Stimulated activated naive CD8-positive, alpha-beta T cell treated with anti-CD3 and anti-CD28 coated beads, Interleukin-15, amount 100 ng/mL, for 72 hours (primary cell): Measurements from ENCODE around the gene DTX2.
"Not testable (repeated sequence)": the region's sequence is repeated elsewhere in the genome, so short reads cannot be mapped to it uniquely, and the experiment has no call there.

ENCODE experiments used
- ATAC-seq: fragments of 150-1000 bp; cut with Tn5 transposase; 2 replicates; pipeline ENCODE4 v1.10.0; 2021; ENCODE audit warnings: mild to moderate bottlenecking, moderate library complexity
- DNase-seq, 2 donors: peaks; one replicate each; pipeline ENCODE4 v3.0.0; 2021 to 2022
- H3K27ac Mint-ChIP-seq, 2 donors: one replicate each; pipeline ENCODE4 v1.8.0; 2022; ENCODE audit warnings: mild to moderate bottlenecking in 2 of 2, mixed read lengths in 2 of 2, moderate library complexity in 2 of 2
- H3K27me3 Mint-ChIP-seq: one replicate; pipeline ENCODE4 v1.8.0; 2022; ENCODE audit warnings: mixed read lengths
- H3K4me1 Mint-ChIP-seq: one replicate; pipeline ENCODE4 v1.8.0; 2022; ENCODE audit warnings: mild to moderate bottlenecking, mixed read lengths
- H3K4me3 Mint-ChIP-seq, 2 donors: one replicate each; pipeline ENCODE4 v1.8.0; 2022; ENCODE audit warnings: mild to moderate bottlenecking in 2 of 2, mixed read lengths in 2 of 2, moderate library complexity in 1 of 2
- H3K9me3 Mint-ChIP-seq, 2 donors: one replicate each; pipeline ENCODE4 v1.8.0; 2022; ENCODE audit warnings: mixed read lengths in 2 of 2

DTX2 gene

DNA sequence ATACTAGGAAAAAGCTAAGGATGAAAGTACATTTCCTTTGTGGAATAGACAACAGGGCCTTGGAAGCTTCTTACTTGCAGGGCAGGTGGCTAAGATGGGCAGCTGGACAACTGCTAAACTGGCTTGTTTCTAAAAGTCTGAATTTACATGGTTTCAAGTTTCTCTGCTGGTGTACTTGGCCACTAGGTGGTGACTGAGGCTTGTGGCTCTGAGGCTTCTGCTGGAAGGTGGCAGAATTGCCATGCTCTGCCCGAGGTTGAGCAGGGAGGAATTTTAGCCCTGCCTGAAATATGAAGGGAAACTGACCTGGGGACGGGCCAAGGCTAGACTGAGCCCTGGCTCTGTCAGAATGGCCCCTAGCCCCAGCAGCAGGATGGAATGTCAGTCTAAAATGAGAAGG, 23.6 kb upstream of the DTX2 start:
- H3K4me3 Mint-ChIP-seq, H3K27ac Mint-ChIP-seq, H3K9me3 Mint-ChIP-seq, H3K4me1 Mint-ChIP-seq, H3K27me3 Mint-ChIP-seq: not testable (repeated sequence)
- ATAC-seq (peak; percentile 78), DNase-seq (peak; percentile 47 to 60)

DNA sequence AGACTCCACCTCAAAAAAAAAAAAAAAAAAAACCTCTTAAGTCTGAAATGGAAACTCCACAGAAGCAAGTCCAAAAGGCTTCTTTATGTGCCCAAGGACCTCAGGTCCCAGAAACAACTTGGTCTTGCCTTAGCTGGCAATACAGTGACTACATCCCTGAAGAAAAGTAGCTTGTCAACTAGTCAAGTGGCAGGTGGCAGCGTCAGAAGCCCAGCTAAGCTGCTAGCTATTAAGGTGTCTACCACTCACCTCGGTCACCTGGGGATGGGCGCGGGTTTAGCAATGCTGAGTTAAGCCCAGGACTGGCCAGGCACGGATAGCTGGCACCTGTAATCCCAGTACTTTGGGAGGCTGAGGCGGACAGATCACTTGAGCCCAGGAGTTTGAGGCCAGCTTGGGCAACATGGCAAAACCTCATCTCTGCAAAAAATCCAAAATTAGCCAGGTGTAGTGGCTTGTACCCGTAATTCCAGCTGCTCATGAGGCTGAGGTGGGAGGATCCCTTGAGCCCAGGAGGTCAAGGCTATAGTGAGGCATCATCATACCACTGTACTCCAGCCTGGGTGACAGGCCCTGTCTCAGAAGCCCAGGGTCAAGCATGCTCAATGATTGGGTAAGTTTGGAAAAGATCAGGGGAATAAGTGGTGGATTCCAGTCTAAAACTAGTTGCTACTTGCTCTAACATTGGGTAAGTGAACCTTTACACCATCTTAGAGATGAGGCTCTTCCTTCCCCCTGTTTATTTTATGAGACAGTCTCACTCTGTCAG, 22.2 kb upstream of the DTX2 start:
- H3K27ac Mint-ChIP-seq, H3K9me3 Mint-ChIP-seq, H3K4me3 Mint-ChIP-seq, DNase-seq, ATAC-seq, H3K27me3 Mint-ChIP-seq: not testable (repeated sequence)
- peaks cover 14% of the 10 kb centered on the region for H3K4me1 Mint-ChIP-seq

DNA sequence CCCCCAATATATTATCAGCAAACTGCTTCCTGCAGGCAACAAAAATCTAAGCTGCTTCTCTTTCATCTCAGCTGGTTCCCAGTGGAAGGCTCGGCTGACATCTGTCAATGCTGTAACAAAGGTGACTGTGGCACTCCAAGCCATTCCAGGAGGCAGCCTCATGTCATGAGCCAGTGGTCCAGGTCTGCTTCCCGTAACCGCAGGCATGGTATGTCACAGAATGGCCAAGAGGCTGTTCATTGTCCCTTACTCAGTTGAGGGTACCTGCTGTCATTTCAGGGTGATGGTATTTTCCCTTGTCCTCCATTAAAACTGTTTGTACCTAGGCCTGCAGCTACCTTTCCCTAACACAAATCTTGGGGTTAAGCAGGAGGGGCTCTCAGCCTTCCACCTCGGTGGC, 21.1 kb upstream of the DTX2 start:
- not testable (repeated sequence) for H3K9me3 Mint-ChIP-seq, ATAC-seq, DNase-seq, H3K27ac Mint-ChIP-seq, H3K27me3 Mint-ChIP-seq, H3K4me3 Mint-ChIP-seq
- H3K4me1 Mint-ChIP-seq = peaks cover 21% of the 10 kb centered on the region

DNA sequence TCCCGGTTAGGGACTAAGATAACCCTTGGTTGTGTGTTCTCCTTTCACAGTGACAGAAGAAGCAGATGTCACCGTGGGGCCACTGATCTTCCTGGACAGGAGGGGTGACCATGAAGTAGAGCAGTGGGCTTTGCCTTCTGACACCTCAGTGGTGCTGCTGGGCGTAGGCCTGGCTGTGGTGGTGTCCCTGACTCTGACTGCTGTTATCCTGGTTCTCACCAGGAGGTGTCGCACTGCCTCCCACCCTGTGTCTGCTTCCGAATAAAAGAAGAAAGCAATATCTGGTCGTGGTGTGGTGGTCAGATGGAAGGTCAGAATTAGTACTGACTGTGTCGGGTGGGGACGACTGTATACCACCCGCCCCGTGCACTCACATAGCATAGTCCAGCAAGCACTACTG, 19.7 kb upstream of the DTX2 start:
- ATAC-seq = peak; percentile 40
- not testable (repeated sequence) for H3K4me3 Mint-ChIP-seq, DNase-seq, H3K27ac Mint-ChIP-seq, H3K27me3 Mint-ChIP-seq, H3K9me3 Mint-ChIP-seq
- peaks cover 21% of the 10 kb centered on the region for H3K4me1 Mint-ChIP-seq

DNA sequence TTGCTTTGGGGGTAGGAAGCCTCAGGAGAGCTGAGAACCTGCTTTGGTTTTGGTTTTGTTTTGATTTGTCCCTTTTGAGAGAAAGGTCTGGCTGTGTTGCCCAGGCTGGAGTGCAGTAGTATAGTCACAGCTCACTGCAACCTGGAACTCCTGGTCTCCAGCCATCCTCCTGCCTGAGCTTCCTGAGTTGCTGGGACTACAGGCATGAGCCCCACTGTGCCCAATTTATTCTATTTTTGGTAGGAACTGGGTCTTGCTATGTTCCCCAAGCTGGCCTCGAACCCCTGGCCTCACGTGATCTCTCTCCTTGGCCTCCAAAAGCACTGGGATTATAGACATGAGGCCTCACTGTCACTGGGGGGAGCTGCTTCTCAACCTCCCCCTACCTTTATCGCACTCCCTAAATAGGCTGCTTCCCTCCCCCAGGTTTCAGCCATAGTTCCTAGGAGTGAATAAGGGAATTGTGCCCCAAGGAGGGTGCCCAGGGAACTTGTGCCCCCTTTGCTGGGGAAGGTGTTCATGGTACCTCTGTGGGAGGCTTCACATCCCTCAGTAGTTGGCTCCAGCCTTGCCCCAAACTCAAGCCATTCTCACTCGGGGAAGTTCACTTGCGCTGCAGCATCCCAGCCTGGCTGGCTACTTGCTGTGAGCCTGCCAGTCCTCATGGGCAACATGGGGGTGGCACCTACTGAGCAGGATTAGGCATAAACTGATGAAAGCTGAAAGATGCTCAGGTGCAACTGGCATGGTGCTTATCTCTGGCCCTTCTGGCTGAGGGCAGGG, 18.7 kb upstream of the DTX2 start:
- not testable (repeated sequence) for ATAC-seq

DNA sequence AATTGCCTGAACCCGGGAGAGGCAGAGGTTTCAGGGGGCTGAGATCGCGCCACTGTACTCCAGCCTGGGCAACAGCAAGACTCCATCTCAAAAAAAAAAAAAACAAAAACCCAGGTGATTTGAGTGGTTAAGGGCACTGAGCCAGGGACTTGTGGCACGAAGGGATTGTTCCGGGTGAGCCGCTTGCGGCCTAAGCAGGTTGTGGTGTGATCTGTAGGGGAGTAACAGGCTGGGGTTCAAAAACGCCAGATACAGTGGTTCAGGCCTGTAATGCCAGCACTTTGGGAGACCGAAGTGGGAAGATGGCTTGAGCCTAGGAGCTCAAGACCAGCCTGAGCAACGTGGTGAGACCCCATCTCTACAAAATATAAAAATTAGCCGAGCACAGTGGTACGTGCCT, 17.7 kb upstream of the DTX2 start:
- H3K4me3 Mint-ChIP-seq = peak overlapping the region; percentile 37 to 56
- H3K4me1 Mint-ChIP-seq = peaks cover 21% of the 10 kb centered on the region
- peak overlapping the region; percentile 58 to 67 for H3K27ac Mint-ChIP-seq
- ATAC-seq = peak; percentile 89
- peak; percentile 29 to 52 for DNase-seq
- not testable (repeated sequence) for H3K9me3 Mint-ChIP-seq, H3K27me3 Mint-ChIP-seq

More for the DNA sequence above, 18.7 kb upstream of the DTX2 start:
- not testable (repeated sequence) for H3K4me3 Mint-ChIP-seq, H3K27me3 Mint-ChIP-seq, DNase-seq, H3K27ac Mint-ChIP-seq, H3K9me3 Mint-ChIP-seq
- peaks cover 21% of the 10 kb centered on the region for H3K4me1 Mint-ChIP-seq

DNA sequence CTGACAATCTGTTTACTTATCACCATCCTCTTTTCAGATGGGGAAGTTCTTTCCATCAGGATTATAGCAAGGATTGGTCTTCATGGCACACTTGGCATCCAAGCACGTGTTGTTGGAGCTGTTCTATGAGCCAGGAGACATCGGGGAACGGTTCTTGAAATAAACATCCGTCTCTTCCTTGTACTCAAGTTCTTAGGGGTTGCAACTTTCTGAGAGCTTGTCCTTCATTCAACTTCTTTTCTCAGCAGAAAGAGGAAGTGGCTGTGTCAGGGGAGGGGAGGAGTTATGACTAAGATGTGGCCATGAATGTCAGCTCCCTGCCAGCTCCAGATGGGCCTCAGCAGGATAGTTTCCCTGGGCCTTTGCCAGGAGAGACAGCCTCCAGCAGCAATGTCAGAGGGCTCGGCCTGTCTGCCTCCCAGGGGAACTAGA, 15.9 kb upstream of the DTX2 start:
- H3K9me3 Mint-ChIP-seq = not testable (repeated sequence)
- peak in 1 of 2 donors; percentile 45 for DNase-seq
- H3K27ac Mint-ChIP-seq = peak overlapping the region in 1 of 2 donors; percentile 86

DNA sequence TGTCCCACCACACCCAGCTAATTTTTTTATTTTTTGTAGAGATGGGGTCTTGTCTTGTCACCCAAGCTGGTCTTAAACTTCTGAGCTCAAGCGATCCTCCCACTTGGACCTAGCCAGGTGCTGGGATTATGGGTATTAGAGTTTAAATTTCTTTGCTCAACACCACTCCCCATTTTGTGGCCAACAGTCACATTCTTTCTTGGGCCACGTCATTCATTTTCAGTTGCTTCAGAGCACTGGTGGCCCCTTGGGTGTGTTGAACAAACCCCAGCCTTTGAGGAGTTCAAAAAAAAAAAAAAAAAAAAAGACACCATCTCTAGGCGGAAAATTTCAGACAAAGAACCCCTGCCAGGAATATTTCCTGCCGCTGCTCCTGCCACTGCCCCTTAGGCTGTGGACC, 4.5 kb upstream of the DTX2 start:
- not testable (repeated sequence) for H3K4me3 Mint-ChIP-seq, DNase-seq, H3K27me3 Mint-ChIP-seq, H3K4me1 Mint-ChIP-seq, H3K27ac Mint-ChIP-seq, H3K9me3 Mint-ChIP-seq, ATAC-seq

More for the DNA sequence above, 15.9 kb upstream of the DTX2 start:
- peak overlapping the region in 1 of 2 donors; percentile 42 for H3K4me3 Mint-ChIP-seq
- not testable (repeated sequence) for H3K27me3 Mint-ChIP-seq
- peaks cover 21% of the 10 kb centered on the region for H3K4me1 Mint-ChIP-seq
- ATAC-seq = peak; percentile 82

DNA sequence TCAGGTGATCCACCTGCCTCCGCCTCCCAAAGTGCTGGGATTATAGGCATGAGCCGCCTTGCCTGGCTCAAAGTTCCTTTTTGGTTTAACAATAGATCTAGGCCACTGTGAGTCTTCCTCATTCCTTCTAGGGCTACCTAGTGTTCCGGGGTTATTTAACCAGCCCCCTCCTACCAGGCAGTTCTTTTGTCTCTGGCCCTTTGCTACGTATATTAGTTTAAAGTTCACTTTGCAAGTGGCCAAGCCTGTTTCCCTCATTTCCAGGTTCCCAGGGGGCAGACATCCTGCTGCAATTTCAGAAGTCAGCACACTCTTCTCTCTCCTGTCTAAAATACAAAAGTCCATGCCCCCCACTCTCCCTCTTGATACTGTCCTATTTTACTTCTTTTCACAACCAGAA, 3.0 kb upstream of the DTX2 start:
- H3K4me3 Mint-ChIP-seq, H3K27me3 Mint-ChIP-seq, ATAC-seq: not testable (repeated sequence)

DNA sequence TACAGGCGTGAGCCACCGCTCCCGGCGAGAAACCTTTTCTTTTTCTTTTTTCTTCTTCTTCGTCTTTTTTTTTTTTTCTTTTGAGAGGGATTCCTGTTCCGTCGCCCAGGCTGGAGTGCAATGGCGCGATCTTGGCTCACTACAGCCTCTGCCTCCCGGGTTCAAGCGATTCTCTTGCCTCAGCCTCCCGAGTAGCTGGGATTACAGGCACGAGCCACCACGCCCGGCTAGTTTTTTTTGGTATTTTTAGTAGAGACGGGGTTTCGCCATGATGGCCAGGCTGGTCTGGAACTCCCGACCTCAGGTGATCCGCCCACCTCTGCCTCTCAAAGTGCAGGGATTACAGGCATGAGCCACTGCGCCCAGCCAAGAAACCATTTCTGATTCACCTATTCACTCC, 742 bp upstream of the DTX2 start:
- not testable (repeated sequence) for DNase-seq, H3K9me3 Mint-ChIP-seq, H3K27me3 Mint-ChIP-seq, ATAC-seq, H3K4me1 Mint-ChIP-seq, H3K4me3 Mint-ChIP-seq, H3K27ac Mint-ChIP-seq

More for the DNA sequence above, 3.0 kb upstream of the DTX2 start:
- H3K27ac Mint-ChIP-seq, DNase-seq, H3K9me3 Mint-ChIP-seq, H3K4me1 Mint-ChIP-seq: not testable (repeated sequence)

DNA sequence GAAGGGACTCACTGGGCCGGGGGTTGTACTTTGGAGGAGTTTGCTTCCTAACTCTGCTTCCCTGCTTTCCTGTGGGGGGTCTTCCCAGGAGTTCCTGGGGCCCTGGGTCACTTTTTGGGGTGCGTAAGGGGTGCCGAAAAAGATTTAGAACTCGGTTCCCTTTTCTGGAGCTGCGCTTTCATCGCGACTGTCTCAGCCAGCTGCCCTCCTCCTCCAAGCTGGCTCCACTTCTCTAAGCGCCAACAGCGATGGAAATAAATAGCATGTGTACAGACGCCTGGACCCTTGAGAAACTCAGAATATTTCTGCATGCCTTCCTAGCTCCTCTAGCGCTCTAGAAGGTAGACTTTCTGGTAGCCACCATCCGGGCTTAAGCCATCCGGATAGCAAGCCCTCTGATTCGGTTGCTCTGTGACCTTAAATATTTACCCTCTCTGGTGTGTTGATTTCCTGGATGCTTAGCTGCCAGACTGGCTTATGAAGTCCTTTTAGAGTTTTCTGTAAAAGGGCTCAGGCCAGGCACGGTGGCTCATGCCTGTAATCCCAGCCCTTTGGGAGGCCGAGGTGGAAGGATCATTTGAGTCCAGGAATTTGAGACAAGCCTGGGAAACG, 868 bp downstream of the DTX2 start:
- not testable (repeated sequence) for H3K27me3 Mint-ChIP-seq, ATAC-seq, H3K9me3 Mint-ChIP-seq, H3K4me3 Mint-ChIP-seq, H3K27ac Mint-ChIP-seq, H3K4me1 Mint-ChIP-seq, DNase-seq

DNA sequence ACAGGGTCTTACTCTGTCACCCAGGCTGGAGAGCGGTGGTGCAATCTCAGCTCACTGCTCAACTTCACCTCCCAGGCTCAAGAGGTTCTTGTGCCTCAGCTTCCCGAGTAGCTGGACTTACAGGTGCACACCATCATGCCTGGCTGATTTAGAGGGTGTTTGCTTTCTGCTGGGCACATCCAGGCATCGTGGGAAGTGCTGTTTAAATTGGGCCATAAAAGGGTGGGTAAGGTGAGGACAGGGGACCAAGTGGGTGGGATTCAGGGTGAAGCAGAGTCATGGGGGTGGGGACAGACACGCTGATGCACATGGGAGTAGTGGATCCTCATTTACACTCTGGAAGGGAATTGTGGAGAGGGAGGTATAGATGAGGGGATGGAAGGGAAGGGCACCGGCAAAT, 3.5 kb downstream of the DTX2 start:
- DNase-seq, H3K4me1 Mint-ChIP-seq, H3K9me3 Mint-ChIP-seq, ATAC-seq, H3K4me3 Mint-ChIP-seq, H3K27ac Mint-ChIP-seq, H3K27me3 Mint-ChIP-seq: not testable (repeated sequence)

DNA sequence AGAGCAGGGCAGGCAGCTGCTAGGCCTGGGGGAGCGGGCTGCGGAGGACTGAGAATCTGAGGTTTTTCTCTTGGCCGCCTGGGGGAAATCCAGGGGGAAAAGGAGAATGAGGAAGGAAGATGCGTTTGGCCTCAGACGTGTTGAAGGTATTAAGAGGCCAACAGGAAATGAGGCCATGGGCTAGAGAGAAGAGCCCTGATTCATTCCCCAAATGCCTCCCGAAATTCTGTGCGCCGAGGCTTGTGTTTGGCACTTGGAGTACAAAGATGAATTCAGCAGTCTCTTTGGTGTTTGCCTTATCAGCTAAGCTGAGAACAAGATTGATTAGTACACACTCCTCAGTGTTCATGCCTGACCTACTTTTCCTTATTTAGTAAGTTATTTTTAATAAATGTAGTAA, 4.4 kb downstream of the DTX2 start:
- not testable (repeated sequence) for ATAC-seq, H3K27ac Mint-ChIP-seq, H3K9me3 Mint-ChIP-seq, H3K4me1 Mint-ChIP-seq, H3K27me3 Mint-ChIP-seq, DNase-seq, H3K4me3 Mint-ChIP-seq

DNA sequence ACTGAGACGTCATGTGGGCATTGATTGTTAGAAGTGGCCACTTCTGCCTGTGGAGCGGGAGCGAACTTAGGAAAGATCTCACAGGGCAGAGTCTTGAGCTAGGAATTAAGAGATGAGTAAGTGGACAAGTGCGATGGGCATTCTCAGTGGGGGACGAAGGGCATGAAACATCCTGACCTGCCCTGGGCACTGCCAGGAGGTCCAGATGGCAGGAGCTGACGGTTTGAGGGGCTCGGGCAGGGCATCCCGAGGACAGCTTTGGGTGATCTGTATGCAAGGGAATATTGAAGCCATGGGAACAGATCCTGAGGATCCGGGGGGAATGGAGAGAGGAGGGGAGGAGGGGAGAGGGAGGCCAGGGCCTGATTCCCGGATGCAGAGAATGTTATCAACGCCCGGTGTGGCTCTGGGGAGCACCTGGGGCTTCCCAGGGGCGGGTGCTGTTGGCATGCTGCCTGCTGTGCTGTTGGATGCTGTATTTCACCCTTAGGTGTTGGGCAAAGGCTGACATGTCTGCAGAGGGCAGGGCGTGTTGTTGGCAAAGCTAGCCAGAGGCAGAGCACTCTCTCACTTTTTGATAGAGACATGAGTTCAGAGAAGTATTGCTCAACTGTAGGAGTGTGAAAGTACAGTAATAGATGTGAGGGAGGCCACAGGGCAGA, 6.4 kb downstream of the DTX2 start:
- not testable (repeated sequence) for H3K4me1 Mint-ChIP-seq, DNase-seq, H3K27me3 Mint-ChIP-seq, H3K4me3 Mint-ChIP-seq, H3K9me3 Mint-ChIP-seq
- peak; percentile 69 for ATAC-seq
- peak overlapping the region in 1 of 2 donors; percentile 54 for H3K27ac Mint-ChIP-seq

DNA sequence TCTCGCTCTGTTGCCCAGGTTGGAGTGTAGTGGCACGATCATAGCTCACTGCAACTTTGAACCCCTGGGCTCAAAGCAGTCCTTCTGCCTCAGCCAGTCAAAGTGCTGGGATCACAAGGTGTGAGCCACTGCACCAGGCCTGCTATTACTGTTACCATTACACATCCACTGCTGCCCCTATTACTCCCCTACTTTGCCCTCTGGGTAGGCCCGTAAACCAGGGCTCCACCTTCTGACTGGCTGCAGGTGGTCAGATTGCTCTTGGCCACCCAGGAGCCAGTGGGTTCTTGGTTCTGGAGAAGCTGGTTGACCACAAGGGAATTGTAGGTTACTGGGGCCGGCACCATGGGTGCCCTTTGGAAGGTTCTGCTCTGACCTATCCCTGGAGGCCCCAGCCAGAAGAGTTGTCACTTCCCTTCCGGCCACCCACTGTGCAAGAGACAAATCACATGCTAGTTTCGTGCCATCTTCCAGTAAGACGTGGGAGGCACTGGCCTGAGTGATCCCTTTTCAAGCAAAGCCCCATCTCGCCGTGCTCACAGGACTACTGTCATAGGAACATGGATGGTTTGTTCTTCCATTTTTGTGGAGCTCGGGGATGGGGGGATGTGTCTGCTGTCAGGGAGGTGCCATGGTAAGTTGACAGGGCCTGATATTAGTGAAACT, 10.2 kb downstream of the DTX2 start:
- not testable (repeated sequence) for H3K4me3 Mint-ChIP-seq, ATAC-seq, H3K9me3 Mint-ChIP-seq, DNase-seq, H3K27me3 Mint-ChIP-seq, H3K27ac Mint-ChIP-seq, H3K4me1 Mint-ChIP-seq
